Stomach (tissue), 9 donors: ENCODE measurements around the gene ZNF185. TPM values are rescaled to one million over a fixed set of nuclear protein-coding genes. Genes with fewer than 3 reads are reported as not detected.

ENCODE experiments used
- DNase-seq, 2 donors: peaks; one replicate each; pipeline versions ENCODE4 v3.0.0 to v3.0.0-alpha.2; 2013 to 2019
- H3K27ac ChIP-seq, 5 donors: fragments of 200-600 bp in 4 of 5; sonication (generic) in 4 of 5; one replicate each; pipeline ENCODE4 v1.5.1; 2013 to 2019; ENCODE audit warnings: mild to moderate bottlenecking in 1 of 5, moderate library complexity in 1 of 5
- H3K27me3 ChIP-seq, 3 donors: fragments of 200-600 bp; sonication (generic); one replicate each; pipeline ENCODE4 v1.5.1; 2017 to 2019; ENCODE audit warnings: mixed run types in 1 of 3
- H3K36me3 ChIP-seq, 4 donors: fragments of 200-600 bp; sonication (generic); 1 replicate in 3 of 4; 2 replicates in 1 of 4; pipeline ENCODE4 v1.5.1; 2016 to 2019
- H3K4me1 ChIP-seq, 4 donors: fragments of 200-600 bp; sonication (generic); one replicate each; pipeline ENCODE4 v1.5.1; 2016 to 2019
- H3K4me3 ChIP-seq, 4 donors: fragments of 200-600 bp; sonication (generic) in 3 of 4; one replicate each; pipeline ENCODE4 v1.5.1; 2016 to 2019; ENCODE audit warnings: mild to moderate bottlenecking in 1 of 4
- H3K9me3 ChIP-seq, 4 donors: fragments of 200-600 bp; sonication (generic); one replicate each; pipeline ENCODE4 v1.5.1; 2016 to 2019
- CTCF ChIP-seq, 7 experiments: fragments of 450-650 bp in 4 of 7; fragments of 200-600 bp in 3 of 7; sonication (generic) in 3 of 7; IDR thresholded peaks; one replicate each; pipeline ENCODE4 v1.5.1; 2016 to 2019; ENCODE audit warnings: antibody characterized with exemption in 7 of 7, control low read depth in 2 of 7, mild to moderate bottlenecking in 1 of 7
- EP300 ChIP-seq: sonication (generic); formaldehyde crosslinking; IDR thresholded peaks from one replicate; pipeline ENCODE4 v1.6.1; 2017; ENCODE audit warnings: antibody characterized with exemption
- POLR2A ChIP-seq, 4 donors: fragments of 450-650 bp; IDR thresholded peaks; one replicate each; pipeline ENCODE4 v1.6.1; 2016; ENCODE audit warnings: antibody characterized with exemption in 4 of 4, control low read depth in 2 of 4, mild to moderate bottlenecking in 1 of 4, moderate library complexity in 1 of 4
- POLR2AphosphoS5 ChIP-seq, 3 donors: sonication (generic); formaldehyde crosslinking; IDR thresholded peaks; one replicate each; pipeline ENCODE4 v1.6.1; 2016; ENCODE audit warnings: antibody characterized with exemption in 3 of 3
- WGBS, 5 donors: extraction: QIAGEN DNeasy Blood & Tissue Kit in 3 of 5; methylation state at CpG; one replicate each; pipeline versions ENCODE4 v1.1.5 to v1.1.7; 2013 to 2018; 5-methylcytosine and 5-hydroxymethylcytosine counted together
- intact Hi-C: fragments of 100-400 bp; cut with DNase I; formaldehyde crosslinking; loops from one replicate; pipeline ENCODE4 v1.15.1; 2023; ENCODE audit warnings: low total_unique reads
- polyA plus RNA-seq, 3 donors: library from polyadenylated mRNA; stranded (reverse); fragments of 200-250 nt; gene quantifications; one replicate each; pipeline ENCODE4 v1.2.3, GENCODE V29; 2013
- total RNA-seq, 5 donors: library from RNA; depleted of rRNA; stranded (reverse); fragments of >200 nt; gene quantifications; one replicate each; pipeline versions ENCODE4 v1.1.0 to v1.2.3, GENCODE V29; 2014 to 2016
- donor health status: healthy with polysubstance abuse.
- donor health status: Bipolar disorder and iron deficiency.
- donor health status: healthy.

ZNF185 gene
- total and polyA plus RNA-seq, 8 donors, result 1.2 to 48.2 (median 4.5) TPM

GRCh38 chrX:152912641-152913040 lies 14.8 kb downstream of the ZNF185 start:
- H3K4me3 ChIP-seq, result no peak overlapping the region
- H3K9me3 ChIP-seq, result no peaks in the 10 kb centered on the region
- no peaks in the 10 kb centered on the region for H3K36me3 ChIP-seq
- no peaks in the 10 kb centered on the region for H3K27me3 ChIP-seq
- no peak for DNase-seq
- 67 to 100% (median 78%) methylated on average over 1 to 7 of the region's 7 CpGs for WGBS, 5 donors
- no peak for TF ChIP-seq CTCF (IDR thresholded peaks at IDR 0.05)
- no peak for TF ChIP-seq EP300
- TF ChIP-seq POLR2A (IDR thresholded peaks at IDR 0.05), result no peak
- no peak for TF ChIP-seq POLR2AphosphoS5 (IDR thresholded peaks at IDR 0.05)
- H3K27ac ChIP-seq, result no peak overlapping the region
- intact Hi-C loops, result no loop called here
- H3K4me1 ChIP-seq, result peaks cover 0 to 4% (median 0%) of the 10 kb centered on the region in 4 donors

GRCh38 chrX:152913346-152913745 lies 15.5 kb downstream of the ZNF185 start:
- H3K4me1 ChIP-seq, result peaks cover 0 to 4% (median 0%) of the 10 kb centered on the region in 4 donors
- H3K9me3 ChIP-seq, result no peaks in the 10 kb centered on the region
- H3K36me3 ChIP-seq, result no peaks in the 10 kb centered on the region
- intact Hi-C loops, result no loop called here
- TF ChIP-seq EP300 (no peak), POLR2AphosphoS5 (IDR thresholded peaks at IDR 0.05) (no peak), POLR2A (IDR thresholded peaks at IDR 0.05) (no peak), CTCF (IDR thresholded peaks at IDR 0.05) (no peak)
- WGBS, 5 donors, result 71 to 83% (median 77%) methylated on average over 1 to 10 of the region's 10 CpGs
- H3K27ac ChIP-seq, result no peak overlapping the region
- H3K4me3 ChIP-seq, result no peak overlapping the region
- DNase-seq, result no peak
- no peaks in the 10 kb centered on the region for H3K27me3 ChIP-seq

GRCh38 chrX:152913910-152914309 lies 16.0 kb downstream of the ZNF185 start:
- intact Hi-C loops, result no loop called here
- 71 to 89% (median 85%) methylated on average over 3 to 6 of the region's 6 CpGs for WGBS, 5 donors
- no peak overlapping the region for H3K27ac ChIP-seq
- no peaks in the 10 kb centered on the region for H3K36me3 ChIP-seq
- no peak for DNase-seq
- TF ChIP-seq POLR2A (IDR thresholded peaks at IDR 0.05) (no peak), CTCF (IDR thresholded peaks at IDR 0.05) (no peak), POLR2AphosphoS5 (IDR thresholded peaks at IDR 0.05) (no peak), EP300 (no peak)
- H3K4me3 ChIP-seq, result no peak overlapping the region
- H3K4me1 ChIP-seq, result peaks cover 0 to 4% (median 0%) of the 10 kb centered on the region in 4 donors
- no peaks in the 10 kb centered on the region for H3K27me3 ChIP-seq
- no peaks in the 10 kb centered on the region for H3K9me3 ChIP-seq

GRCh38 chrX:152915541-152916241 lies 17.8 kb downstream of the ZNF185 start:
- TF ChIP-seq CTCF (IDR thresholded peaks at IDR 0.05) (peak in 4 of 7 experiments; percentile 8 to 32 (median 24)), POLR2A (IDR thresholded peaks at IDR 0.05) (no peak), POLR2AphosphoS5 (IDR thresholded peaks at IDR 0.05) (no peak), EP300 (no peak)
- DNase-seq, result peak in 1 of 2 donors; percentile 56
- Histone ChIP-seq H3K4me1 (peaks cover 0 to 4% (median 0%) of the 10 kb centered on the region in 4 donors), H3K27me3 (no peaks in the 10 kb centered on the region), H3K4me3 (no peak overlapping the region), H3K27ac (no peak overlapping the region), H3K9me3 (no peaks in the 10 kb centered on the region), H3K36me3 (no peaks in the 10 kb centered on the region)
- WGBS, 5 donors, result 30 to 46% (median 38%) methylated on average over 6 to 13 of the region's 13 CpGs
- intact Hi-C loops, result no loop called here
